GM19438 (cell line): ENCODE data around the gene SOX21.

Source experiments
- ATAC-seq: cut with Tn5 transposase; IDR thresholded peaks from one replicate; pipeline ENCODE4 v1.9.1; 2021; ENCODE audit warnings: low read depth; ENCODE audit not compliant: unreplicated experiment

Gene SOX21

GRCh38 chr13:94709001-94709834 lies 3.1 kb downstream of the SOX21 start:
- no peak for ATAC-seq

DNA sequence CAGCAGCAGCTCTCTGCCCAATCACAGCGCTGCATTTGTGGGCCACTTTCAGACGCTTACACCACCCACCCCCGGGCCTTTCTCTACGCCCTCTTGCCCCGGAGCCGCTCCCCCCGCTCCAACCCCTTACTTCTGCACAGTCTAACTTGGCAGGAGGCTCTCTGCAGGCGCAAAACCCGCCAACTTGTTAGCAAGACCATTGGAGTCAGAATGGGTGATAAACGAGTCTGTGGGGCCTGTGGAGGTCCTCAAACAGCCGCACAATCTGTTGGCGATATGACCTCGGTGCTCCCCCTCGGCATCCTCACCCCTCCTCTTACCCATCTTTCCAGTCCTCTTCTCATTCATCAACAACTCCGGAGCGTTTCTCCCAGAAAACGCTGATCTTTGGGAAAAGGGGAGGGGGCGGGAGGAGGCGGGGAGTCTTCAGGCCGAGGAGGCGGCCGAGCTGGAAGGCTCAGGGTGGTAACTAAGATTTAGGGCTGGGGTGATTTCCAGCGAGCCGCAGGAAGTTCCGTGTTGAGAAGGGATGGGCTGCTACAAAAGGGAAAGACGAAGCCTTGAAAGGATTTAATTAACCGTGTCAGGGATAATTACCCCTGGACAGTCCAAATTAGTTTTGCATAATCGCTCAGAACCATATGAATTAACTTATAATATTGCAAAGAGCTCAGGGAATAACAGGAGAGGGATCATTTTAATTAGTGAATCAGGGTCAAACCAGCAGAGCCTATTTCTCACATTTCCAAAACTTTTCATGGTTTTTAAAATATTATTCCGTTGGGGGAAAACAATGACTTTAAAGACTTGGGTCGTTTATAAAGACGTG lies 4.1 kb downstream of the SOX21 start:
- no peak for ATAC-seq

DNA sequence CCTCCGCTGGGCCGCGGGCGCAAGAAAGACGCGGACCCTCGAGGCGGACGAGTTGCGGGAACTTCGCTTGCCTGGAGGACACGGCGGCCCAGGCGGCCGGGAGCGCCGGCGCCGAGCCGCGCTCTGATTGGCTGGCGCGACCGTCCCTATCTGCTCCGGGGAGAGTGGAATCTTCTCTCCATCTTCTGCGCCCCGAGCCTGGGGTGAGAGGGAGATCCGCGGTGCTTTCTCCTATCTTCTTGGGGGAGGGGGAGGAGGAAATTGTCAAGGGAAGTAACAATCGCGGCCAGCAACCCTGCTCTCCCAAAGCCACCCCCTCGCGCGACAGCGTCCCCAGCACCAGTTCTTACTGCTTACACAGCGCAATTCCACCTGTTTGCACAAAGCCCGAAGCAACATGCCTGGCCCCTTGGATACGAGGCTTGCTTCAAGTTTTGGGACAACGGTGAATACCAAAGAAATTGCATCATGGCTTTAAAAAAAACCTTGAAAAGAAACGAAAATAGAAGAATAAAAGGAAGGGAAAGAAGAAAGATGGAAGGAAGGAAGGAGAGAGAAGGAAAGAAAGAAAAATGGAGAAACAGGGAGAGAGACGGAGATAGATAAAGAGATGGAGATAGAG lies 4.8 kb downstream of the SOX21 start:
- ATAC-seq = no peak

DNA sequence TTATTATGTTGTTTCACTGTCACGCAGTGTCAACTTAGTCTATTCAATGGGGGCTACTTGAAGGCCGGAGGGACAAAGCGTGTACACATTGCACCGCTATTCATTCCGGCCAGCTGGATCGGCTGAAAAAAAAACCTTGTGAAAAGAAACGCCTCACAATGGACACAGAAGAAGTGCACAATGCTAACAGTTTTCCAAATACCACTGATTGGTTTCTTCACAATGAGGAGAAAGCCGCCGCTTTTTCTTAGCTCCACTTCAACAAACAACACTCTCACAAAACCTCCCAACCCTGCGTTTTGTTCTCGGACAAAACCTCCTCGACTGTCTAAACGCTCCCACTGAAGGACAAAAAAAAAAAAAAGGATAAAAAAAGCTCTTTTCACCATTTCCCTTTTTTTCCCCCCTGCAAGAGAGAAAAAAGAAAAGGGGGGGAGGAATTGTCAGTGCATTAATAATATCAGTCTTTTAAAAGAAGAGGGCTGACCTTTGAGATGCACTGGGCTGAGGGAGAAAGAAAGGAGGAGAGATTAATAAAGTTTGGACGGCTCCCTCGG lies 5.4 kb downstream of the SOX21 start:
- no peak for ATAC-seq

- no peak for ATAC-seq
Measured at GRCh38 chr13:94706101-94706842, 6.1 kb downstream of the SOX21 start.

GRCh38 chr13:94705081-94706030 lies 7.0 kb downstream of the SOX21 start:
- ATAC-seq = no peak

DNA sequence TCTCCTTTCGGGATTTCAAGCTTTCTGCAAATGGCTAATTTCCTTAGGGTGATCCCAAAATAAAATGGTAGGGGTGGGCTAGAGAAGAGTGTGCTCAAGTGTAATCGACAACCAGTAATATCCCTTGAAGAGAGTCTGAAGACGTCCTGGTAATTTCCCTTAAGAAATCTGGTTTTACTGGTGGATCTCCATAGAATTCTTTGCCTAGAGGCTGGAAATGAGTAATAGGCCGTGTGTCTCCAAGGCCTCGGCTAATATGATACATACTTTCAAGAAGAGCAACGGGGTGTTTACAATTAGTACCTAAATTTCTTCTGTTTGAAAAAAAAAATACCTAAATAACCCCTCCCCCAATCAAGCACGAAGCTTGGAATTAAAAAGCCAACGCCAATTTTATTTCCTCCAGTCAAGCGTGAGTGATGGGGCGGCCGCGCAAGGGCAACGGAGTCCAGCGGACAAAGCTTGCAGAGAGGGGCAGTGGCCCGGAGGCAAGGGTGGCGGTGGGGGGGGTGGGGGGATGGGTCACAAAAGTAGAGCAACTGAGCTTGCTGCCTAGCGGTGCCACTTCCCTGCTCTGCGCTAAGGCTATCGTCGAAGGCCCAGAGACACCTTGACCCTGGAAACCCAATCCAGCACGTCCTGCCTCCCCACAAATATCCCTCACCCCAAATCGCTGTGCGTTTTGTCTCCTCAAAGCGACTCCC lies 7.8 kb downstream of the SOX21 start:
- ATAC-seq = no peak

- no peak for ATAC-seq
Measured at GRCh38 chr13:94703721-94704314, 8.5 kb downstream of the SOX21 start.

GRCh38 chr13:94703271-94703670 lies 9.1 kb downstream of the SOX21 start:
- ATAC-seq = no peak

- no peak for ATAC-seq
Measured at GRCh38 chr13:94702181-94703041, 9.9 kb downstream of the SOX21 start.

- ATAC-seq = no peak
Measured at GRCh38 chr13:94701313-94702180, 10.8 kb downstream of the SOX21 start.

DNA sequence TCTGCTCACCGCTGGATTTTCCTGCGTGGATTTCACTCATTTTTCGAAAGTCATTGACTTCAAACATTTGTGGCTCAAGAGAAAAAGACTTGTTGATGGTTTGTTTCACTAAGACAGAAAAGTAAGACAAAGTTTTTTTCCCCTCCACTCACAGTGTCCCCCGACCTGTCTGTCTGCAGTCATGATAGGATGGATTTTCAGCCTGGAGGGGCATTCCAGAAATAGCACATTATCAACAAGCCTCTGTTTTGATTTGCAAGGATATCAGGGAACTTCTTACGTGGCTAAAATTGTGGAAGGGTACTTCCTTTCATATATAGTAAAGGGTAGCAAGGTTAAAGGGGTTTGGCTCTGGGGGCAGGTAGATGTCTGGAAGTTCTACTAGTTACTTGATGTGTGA lies 11.8 kb downstream of the SOX21 start:
- no peak for ATAC-seq

- ATAC-seq = no peak
Measured at GRCh38 chr13:94700051-94700535, 12.3 kb downstream of the SOX21 start.

DNA sequence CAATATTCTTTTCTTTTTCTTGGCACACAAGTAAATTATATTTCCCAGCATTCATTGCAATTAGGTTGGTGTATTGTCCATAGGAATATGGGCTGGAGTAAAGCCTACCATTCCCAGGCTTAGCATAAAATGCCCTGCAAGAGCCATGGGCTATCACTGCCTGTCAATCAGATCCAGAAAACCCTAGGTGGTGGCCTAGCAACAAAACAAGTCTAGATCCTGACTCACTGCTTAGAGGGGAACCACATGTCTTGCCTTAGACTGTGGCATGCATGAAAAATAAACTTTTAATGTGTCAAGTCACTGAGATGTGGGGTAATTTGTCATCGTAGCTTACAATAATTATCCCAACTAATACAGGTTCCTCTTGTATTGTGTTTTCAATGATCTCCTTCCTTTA lies 16.2 kb downstream of the SOX21 start:
- no peak for ATAC-seq

DNA sequence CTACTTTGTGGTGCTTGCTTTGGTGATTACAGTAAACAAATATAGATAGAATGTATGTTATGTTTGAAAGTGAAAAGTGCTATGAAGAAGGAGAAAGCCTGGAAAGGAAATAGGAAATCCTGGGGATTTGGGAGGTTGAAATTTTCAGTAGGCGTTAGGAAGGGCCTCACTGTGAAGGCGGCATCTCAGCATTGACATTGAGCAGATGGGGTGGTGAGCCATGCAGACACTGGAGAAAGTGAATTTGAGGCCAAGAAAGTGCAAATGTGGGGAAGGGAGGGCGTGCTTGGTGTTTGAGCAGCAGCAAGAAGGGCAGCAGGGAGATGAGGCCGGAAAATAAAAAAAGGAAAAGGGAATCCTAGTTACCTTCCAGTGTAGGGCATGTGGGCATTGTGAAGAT lies 20.3 kb downstream of the SOX21 start:
- ATAC-seq = no peak

GRCh38 chr13:94683409-94683808 lies 28.9 kb downstream of the SOX21 start:
- no peak for ATAC-seq
